Breast epithelium (tissue), 4 donors: Measurements from ENCODE around the gene ARF6. TPM values are rescaled to one million over a fixed set of nuclear protein-coding genes. Genes with fewer than 3 reads are reported as not detected.

Experiments
- DNase-seq, 2 donors: peaks; one replicate each; pipeline ENCODE4 v3.0.0-alpha.2; 2019; ENCODE audit warnings: low spot score in 2 of 2
- H3K27ac ChIP-seq, 2 donors: fragments of 200-600 bp; sonication (generic) in 1 of 2; one replicate each; pipeline ENCODE4 v1.5.1; 2016 to 2019; ENCODE audit warnings: mild to moderate bottlenecking in 1 of 2
- H3K27me3 ChIP-seq, 2 donors: fragments of 200-600 bp; sonication (generic) in 1 of 2; one replicate each; pipeline versions ENCODE4 v1.5.1 to v1.6.0; 2017 to 2019; ENCODE audit warnings: control low read depth in 1 of 2, mild to moderate bottlenecking in 1 of 2
- H3K36me3 ChIP-seq: fragments of 200-600 bp; one replicate; pipeline ENCODE4 v1.5.1; 2019
- H3K4me1 ChIP-seq, 2 donors: fragments of 200-600 bp; sonication (generic); one replicate each; pipeline ENCODE4 v1.5.1; 2016 to 2019; ENCODE audit warnings: control low read depth in 1 of 2
- H3K4me3 ChIP-seq, 3 donors: fragments of 200-600 bp; sonication (generic); 1 replicate in 2 of 3; 2 replicates in 1 of 3; pipeline ENCODE4 v1.5.1; 2016 to 2019; ENCODE audit warnings: mild to moderate bottlenecking in 3 of 3, moderate library complexity in 2 of 3
- H3K9me3 ChIP-seq, 2 donors: fragments of 200-600 bp; sonication (generic) in 1 of 2; one replicate each; pipeline ENCODE4 v1.5.1; 2016 to 2019; ENCODE audit warnings: control low read depth in 1 of 2
- POLR2A ChIP-seq: fragments of 450-650 bp; IDR thresholded peaks from one replicate; pipeline ENCODE4 v1.6.1; 2016; ENCODE audit warnings: antibody characterized with exemption, mild to moderate bottlenecking, moderate library complexity
- POLR2AphosphoS5 ChIP-seq, 3 donors: sonication (generic); formaldehyde crosslinking; IDR thresholded peaks; one replicate each; pipeline ENCODE4 v1.6.1; 2017; ENCODE audit warnings: antibody characterized with exemption in 3 of 3
- intact Hi-C: fragments of 100-400 bp; cut with DNase I; formaldehyde crosslinking; loops from one replicate; pipeline ENCODE4 v1.15.1; 2023; ENCODE audit warnings: low total_unique reads
- total RNA-seq, 3 donors: library from RNA; depleted of rRNA; stranded (reverse); fragments of >200 nt; gene quantifications; one replicate each; pipeline ENCODE4 v1.1.0, GENCODE V29; 2016
- TF ChIP-seq, protein P1 (sequence below), 3 donors: fragments of 450-650 bp; IDR thresholded peaks; one replicate each; pipeline ENCODE4 v1.5.1; 2016 to 2017; ENCODE audit warnings: antibody characterized with exemption in 3 of 3, mild to moderate bottlenecking in 3 of 3, moderate library complexity in 3 of 3

Gene ARF6
- total RNA-seq, 3 donors from 2014 or later = 39.2 to 63.8 (median 44.2) TPM

DNA sequence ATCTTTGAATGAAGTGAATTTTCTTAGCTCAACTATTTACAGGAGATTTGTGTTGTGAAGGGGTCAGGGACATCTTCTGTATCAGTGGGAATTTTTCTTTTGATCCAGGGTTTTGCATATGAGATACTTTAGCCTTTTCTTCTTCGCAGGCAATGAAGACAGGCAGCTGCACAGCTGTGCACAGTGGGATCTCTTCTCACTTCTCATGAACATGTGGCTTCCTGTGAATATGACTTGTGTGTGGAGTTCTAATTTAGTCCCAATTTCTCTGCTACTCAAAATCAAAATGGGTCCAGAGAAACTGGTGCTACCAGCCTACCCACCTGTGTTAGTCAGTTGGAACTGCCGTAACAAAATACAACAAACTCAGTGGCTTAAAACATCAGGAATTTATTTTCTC is 37.8 kb downstream of the ARF6 start:
- TF ChIP-seq POLR2AphosphoS5 (IDR thresholded peaks at IDR 0.05) = no peak
- TF ChIP-seq, protein P1, sequence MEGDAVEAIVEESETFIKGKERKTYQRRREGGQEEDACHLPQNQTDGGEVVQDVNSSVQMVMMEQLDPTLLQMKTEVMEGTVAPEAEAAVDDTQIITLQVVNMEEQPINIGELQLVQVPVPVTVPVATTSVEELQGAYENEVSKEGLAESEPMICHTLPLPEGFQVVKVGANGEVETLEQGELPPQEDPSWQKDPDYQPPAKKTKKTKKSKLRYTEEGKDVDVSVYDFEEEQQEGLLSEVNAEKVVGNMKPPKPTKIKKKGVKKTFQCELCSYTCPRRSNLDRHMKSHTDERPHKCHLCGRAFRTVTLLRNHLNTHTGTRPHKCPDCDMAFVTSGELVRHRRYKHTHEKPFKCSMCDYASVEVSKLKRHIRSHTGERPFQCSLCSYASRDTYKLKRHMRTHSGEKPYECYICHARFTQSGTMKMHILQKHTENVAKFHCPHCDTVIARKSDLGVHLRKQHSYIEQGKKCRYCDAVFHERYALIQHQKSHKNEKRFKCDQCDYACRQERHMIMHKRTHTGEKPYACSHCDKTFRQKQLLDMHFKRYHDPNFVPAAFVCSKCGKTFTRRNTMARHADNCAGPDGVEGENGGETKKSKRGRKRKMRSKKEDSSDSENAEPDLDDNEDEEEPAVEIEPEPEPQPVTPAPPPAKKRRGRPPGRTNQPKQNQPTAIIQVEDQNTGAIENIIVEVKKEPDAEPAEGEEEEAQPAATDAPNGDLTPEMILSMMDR (IDR thresholded peaks at IDR 0.05) = no peak
- TF ChIP-seq POLR2A = no peak
- Histone ChIP-seq H3K9me3 (no peaks in the 10 kb centered on the region), H3K27ac (no peak overlapping the region), H3K4me1 (no peaks in the 10 kb centered on the region), H3K27me3 (no peaks in the 10 kb centered on the region), H3K36me3 (no peaks in the 10 kb centered on the region), H3K4me3 (no peak overlapping the region)
- intact Hi-C loops = no loop called here
- no peak for DNase-seq

DNA sequence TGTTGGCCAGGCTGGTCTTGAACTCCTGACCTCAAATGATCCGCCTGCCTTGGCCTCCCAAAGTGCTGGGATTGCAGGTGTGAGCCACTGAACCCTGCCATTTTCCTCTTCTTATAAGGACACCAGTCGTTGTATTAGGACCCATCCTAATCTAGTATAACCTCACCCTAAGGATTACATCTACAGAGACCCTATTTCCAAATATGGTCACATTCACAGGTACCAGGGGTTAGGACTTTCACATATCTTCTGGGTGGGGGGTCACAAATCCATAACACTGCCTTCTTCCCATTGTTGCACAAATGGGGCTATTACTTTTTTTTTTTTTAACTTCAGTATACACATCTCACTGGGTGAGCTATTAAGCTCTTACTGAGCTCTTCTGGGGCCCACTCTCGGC is 38.6 kb downstream of the ARF6 start:
- H3K36me3 ChIP-seq = no peaks in the 10 kb centered on the region
- TF ChIP-seq POLR2A = no peak
- no peak for TF ChIP-seq POLR2AphosphoS5 (IDR thresholded peaks at IDR 0.05)
- TF ChIP-seq, protein P1 (IDR thresholded peaks at IDR 0.05) = no peak
- DNase-seq = no peak
- H3K9me3 ChIP-seq = no peaks in the 10 kb centered on the region
- H3K4me1 ChIP-seq = no peaks in the 10 kb centered on the region
- intact Hi-C loops = no loop called here
- H3K27ac ChIP-seq = no peak overlapping the region
- H3K4me3 ChIP-seq = no peak overlapping the region
- no peaks in the 10 kb centered on the region for H3K27me3 ChIP-seq

DNA sequence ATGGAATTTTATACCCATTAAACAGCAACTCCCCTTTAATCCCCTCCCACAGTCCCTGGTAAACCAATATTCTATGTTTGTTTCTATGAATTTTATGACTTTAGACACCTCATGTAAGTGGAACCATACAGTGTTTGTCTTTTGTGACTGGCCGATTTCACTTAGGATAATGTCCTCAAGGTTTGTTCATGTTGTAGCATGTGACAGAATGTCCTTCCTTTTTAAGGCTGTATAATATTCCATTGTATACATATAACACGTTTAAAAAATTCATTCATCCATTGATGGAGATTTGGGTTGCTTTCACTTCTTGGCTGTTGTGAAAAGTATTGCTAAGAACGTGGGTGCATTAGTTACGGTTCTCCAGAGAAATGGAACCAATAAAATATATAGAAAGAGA is 40.2 kb downstream of the ARF6 start:
- Histone ChIP-seq H3K4me1 (no peaks in the 10 kb centered on the region), H3K36me3 (no peaks in the 10 kb centered on the region), H3K27ac (no peak overlapping the region), H3K27me3 (no peaks in the 10 kb centered on the region), H3K4me3 (no peak overlapping the region), H3K9me3 (no peaks in the 10 kb centered on the region)
- no peak for DNase-seq
- intact Hi-C loops = no loop called here
- TF ChIP-seq POLR2AphosphoS5 (IDR thresholded peaks at IDR 0.05) = no peak
- TF ChIP-seq POLR2A = no peak
- TF ChIP-seq, protein P1 (IDR thresholded peaks at IDR 0.05) = no peak

DNA sequence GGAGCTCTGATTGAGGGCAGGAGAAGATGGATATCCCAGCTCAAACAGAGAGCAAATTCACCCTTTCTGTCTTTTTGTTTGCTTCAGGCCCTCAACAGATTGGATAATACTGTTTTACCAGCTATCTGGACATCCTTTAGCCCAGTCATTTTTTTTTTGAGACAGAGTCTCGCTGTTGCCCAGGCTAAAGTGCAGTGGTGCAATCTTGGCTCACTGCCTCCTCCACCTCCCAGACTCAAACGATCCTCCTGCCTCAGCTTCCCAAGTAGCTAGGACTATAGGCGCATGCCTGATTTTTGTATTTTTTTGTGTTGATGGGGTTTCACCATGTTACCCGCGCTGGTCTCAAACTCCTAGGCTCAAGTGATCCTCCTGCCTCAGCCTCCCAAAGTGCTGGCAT is 40.8 kb downstream of the ARF6 start:
- Histone ChIP-seq H3K4me1 (no peaks in the 10 kb centered on the region), H3K27ac (no peak overlapping the region), H3K9me3 (no peaks in the 10 kb centered on the region), H3K27me3 (no peaks in the 10 kb centered on the region), H3K36me3 (no peaks in the 10 kb centered on the region), H3K4me3 (no peak overlapping the region)
- TF ChIP-seq POLR2A = no peak
- TF ChIP-seq POLR2AphosphoS5 (IDR thresholded peaks at IDR 0.05) = no peak
- TF ChIP-seq, protein P1 (IDR thresholded peaks at IDR 0.05) = no peak
- intact Hi-C loops = no loop called here
- no peak for DNase-seq

DNA sequence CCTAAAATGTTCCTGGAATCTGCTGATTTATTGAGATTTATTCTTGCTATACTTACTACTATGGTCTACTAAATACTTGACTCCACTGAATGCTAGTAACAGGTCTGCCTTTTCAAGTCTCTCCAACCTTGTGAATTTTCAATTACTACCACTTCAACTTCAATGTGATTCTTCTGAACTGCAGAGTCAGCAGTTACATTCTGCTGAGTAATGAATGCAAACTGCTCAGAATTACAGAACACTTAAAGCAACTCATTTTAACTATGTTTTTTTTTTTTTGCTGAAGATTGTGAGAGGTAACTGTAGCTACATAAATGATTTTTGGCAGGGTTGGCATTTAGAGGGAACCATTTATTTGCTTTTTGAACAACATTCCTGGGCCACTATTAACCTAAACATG is 41.8 kb downstream of the ARF6 start:
- Histone ChIP-seq H3K4me1 (no peaks in the 10 kb centered on the region), H3K9me3 (no peaks in the 10 kb centered on the region), H3K27me3 (no peaks in the 10 kb centered on the region), H3K27ac (no peak overlapping the region), H3K36me3 (no peaks in the 10 kb centered on the region), H3K4me3 (no peak overlapping the region)
- no peak for DNase-seq
- intact Hi-C loops = no loop called here
- TF ChIP-seq, protein P1 (IDR thresholded peaks at IDR 0.05) = no peak
- TF ChIP-seq POLR2A = no peak
- no peak for TF ChIP-seq POLR2AphosphoS5 (IDR thresholded peaks at IDR 0.05)
